GM21367 (cell line): ENCODE data around the gene CACNA2D3.

Experiments used
- ATAC-seq: cut with Tn5 transposase; IDR thresholded peaks from one replicate; pipeline ENCODE4 v1.9.1; 2021; ENCODE audit not compliant: unreplicated experiment

CACNA2D3 gene

DNA sequence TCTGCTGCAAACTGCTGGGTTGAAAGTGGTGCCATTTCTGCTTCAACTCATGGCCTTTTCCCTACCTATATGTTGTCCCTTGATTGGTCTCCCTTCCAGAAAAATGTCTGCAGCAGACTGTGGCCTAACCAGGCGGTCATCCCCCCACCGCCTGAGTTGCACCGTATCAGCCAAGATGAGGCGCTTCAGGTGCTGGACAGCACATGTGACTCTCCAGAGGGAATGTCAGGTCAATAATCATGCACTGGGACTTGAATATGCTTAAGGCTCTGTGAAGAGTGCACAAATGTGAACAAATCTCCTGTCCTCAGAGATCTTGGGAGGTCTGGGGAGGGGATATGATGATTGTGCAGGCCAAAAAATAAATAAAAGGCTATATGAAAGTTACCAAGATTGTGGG is 773.3 kb downstream of the CACNA2D3 start:
- ATAC-seq = no peak

DNA sequence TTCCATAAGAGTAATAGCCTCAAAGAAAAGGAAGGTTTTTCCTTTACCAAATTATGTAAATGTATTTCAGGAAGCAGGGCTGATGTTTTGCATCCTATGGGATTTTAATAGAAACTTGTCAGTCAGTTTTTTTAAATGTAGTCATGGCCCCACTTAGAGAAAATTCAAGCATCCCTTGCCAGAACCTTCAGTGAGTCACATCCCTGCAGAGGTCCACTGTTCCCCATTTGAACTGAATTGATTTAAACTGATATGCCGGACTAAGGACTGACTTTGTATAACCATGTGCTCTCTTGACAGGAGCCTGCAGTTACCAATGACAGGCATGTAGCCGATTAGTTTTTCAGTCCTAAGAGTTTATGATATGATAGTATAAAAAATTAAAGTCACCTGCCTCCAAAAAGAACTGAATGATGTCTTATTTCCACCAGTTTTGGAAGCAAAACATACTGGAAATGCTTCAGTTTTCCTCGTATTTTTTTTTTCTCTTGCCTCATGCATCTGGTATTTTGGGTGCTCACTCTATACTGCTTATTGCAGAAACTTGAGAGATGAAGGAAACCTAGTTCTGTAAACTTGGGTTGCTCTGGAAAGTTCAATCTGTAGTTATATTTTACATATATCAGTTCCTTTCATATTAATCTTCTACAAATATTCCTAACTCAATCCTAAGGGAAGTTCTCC is 774.8 kb downstream of the CACNA2D3 start:
- no peak for ATAC-seq

- no peak for ATAC-seq
Measured at GRCh38 chr3:54899273-54899672, 776.9 kb downstream of the CACNA2D3 start.

DNA sequence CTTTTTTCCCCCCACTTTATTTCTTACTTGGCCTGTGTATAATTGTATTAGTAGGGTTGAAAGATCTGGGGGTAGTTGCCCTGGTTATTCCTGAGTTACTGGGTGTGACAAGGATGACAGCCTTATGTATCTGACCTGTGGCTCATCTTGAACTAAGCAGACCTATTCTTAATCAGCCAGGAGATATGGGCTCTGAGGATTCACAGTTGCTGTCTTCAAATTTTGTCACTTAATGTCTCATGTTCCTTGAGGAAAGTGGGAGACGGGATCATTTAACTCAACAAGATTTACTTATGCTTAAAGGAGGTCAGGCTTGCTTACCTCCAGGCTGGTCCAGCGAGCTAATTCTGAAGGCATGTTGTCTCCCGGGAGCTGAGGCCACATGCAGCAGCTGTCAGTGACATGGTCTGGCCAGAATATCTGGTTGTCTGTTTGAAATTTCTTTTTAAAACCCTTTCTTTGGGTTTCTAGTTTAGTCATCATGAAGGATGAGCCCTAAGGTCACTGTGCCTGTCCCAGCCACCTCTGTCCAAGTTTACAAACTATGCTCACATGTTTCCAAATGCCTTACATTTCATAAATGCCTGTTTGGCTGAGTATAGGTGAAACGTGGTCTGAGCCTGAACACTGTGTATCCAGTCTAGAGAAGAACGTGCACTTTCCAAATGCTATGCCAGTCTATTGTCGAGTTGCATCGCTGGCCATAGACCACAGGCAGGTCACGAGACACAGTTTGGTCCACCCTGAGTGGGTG is 778.7 kb downstream of the CACNA2D3 start:
- ATAC-seq = no peak

DNA sequence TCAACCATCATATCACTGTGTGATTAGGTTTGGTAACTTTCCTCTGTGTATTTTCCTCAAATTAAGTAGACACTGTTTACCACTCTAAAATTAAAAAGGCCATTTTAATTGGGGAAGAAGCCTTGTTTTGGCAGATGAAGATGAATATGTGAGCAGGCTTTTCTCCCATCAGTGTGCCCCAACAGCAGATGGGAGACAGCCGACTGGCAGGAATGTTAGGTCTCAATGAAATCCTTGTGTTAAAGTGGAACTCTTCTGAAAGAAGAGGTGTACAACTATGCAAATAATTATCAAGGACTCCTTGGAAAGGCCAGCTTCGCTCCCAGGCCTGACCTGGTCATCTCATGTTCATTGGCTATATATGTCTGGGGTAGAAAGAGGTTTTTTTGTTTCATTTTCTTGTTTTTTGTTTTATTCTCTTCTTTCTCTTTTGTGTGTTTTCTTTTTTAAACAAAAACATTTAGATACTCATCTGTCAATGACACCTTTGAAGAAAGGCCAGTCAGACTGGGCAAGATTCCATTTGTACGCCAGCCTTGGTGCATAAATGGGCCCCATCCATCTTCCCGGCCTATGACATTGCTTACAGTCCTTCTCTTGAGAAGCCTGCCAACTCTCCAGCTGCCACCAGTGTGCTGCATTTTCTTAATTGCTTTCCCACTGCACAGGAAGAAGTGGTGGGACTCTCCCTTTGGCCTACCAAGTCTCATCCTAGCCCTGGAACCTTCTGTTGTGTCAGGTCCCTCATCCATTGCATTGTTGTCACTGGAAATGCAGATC is 779.7 kb downstream of the CACNA2D3 start:
- ATAC-seq = no peak

GRCh38 chr3:54905261-54905888 is 783.0 kb downstream of the CACNA2D3 start:
- no peak for ATAC-seq

- ATAC-seq = no peak
Measured at GRCh38 chr3:54905920-54906319, 783.6 kb downstream of the CACNA2D3 start.

- ATAC-seq = no peak
Measured at GRCh38 chr3:54906763-54907162, 784.4 kb downstream of the CACNA2D3 start.

- ATAC-seq = no peak
Measured at GRCh38 chr3:54909191-54909590, 786.8 kb downstream of the CACNA2D3 start.

DNA sequence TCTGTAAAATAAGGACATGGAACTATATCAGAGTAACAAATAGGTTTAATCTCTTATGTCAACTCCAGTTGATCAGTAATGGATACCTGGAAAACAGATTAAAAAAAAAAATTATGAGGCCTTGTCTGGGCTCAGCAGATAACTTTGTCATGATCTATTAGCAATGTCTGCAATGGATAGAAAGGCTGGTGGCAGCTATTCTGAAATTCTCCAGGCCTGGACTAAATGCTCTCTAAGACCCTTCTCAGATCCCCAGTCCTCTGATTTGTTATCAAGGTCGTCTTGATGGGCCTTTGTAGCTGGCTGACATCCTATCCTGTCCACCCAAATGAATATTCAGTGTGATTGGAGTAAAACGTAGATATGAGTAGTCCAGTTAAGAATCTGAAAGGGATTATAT is 791.8 kb downstream of the CACNA2D3 start:
- ATAC-seq = no peak

GRCh38 chr3:54915181-54915580 is 792.8 kb downstream of the CACNA2D3 start:
- ATAC-seq = no peak

DNA sequence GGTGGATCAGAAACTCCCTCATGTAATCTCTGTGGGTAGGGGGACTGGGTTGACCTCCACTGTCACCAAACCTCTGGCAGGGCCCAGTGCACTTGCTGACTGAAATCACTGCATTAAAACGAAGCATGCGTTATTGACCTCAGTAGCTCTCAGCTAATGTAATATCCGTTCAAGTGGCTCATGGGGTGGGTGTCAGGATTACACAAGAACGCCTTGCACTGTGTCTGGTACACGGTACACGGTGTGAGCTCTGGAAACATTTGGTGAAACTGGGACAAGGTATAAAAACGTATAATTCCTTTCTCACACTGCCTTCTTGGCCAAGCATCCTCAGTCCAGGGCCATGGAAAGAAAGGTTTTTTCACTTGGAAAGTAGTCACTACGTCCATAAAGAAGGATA is 793.6 kb downstream of the CACNA2D3 start:
- no peak for ATAC-seq

DNA sequence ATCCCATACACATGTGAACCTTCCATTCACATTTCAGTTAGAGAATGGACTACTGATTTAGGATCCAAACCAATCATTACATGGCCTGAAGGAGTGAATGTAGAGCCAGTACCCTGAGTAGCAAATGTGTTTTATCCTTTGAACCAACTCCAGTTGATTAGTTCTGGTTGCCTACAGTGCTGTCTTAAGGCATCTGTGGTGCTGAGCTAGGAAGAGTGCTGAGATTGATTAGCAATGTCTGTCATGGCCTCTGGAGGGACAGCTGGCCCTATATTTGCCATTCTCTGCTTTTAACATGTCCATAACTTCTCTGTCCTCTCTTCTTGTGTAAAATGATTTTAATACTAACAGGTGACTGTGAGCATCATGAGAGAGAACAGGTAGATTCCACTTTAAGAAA is 794.4 kb downstream of the CACNA2D3 start:
- ATAC-seq = no peak

DNA sequence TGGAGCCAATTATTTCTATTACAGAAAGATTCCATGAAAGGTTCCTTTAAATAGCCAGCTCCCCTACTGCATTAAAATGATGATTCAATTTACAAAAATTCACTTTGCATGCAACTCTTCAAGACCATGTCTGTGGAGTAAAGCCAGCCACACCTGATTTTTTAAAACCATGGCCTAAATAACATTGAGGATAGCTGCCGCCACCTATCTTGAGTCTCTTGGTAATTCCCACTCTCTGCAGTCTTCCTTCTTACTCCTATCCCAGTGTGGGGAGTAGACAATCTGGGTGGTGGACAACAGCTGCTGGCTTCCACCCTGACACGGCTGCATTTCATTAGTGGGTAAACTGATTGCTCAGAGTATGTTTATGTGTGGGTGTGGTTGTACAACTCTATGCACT is 794.8 kb downstream of the CACNA2D3 start:
- no peak for ATAC-seq

GRCh38 chr3:54917862-54918261 is 795.5 kb downstream of the CACNA2D3 start:
- no peak for ATAC-seq

DNA sequence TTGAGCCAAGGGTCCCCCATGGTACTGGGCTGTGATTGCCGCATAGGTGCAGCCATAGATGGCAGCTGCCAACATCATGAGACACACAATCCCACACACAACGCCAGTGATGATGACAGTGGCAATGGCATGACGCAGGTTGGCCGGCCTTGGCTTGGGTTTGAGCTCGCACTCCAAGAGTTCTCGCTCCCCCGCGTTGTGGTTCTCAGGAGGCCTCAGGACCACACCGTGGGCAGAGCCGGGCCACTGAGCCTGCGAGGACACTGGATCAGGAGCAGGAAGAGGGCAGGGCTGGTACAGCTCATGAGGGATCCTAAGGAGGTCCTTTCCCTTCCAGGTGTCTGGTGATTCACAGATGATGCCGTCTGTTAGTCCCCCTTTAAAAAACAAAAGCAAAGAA is 796.2 kb downstream of the CACNA2D3 start:
- ATAC-seq = no peak

DNA sequence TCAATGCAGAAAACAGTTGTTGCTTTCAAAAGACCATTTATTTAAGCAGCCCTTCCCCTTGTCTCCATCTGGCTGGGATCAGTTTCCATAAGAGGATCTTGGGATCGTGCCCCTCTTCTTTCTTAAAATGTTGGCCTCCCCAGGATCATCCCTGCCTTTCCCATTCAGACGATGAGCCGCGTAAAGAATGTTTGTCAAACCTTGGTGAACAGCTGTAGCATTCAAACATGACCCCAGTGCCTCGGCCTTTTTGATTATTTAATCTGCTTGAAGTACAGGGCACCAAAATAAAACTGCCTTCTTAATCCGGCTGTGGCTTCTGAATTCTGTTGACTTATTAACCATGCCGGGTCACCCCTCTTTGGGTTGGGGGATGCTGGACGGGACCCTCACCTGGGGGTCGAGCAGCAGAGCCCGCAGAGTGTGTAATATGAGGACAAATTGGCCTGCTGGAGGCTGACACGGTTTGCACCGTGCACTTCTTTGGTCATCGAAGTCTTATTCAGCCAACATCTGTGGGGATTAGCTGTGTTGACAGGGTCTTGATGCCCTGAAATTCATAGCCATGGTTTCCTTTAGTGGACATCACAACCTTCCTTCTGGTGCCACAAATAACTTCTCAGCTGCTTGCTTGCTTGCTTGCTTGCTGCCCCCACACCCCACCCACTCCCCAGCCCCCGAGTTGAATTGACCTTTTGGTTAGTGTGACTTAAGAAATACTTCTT is 805.9 kb downstream of the CACNA2D3 start, which contains the start of gene LRTM1:
TSS of gene LRTM1 (minus strand) at position 14 of the 725 bp plus-strand sequence. CDS start 148 bp downstream, outside the sequence.
- no peak for ATAC-seq

DNA sequence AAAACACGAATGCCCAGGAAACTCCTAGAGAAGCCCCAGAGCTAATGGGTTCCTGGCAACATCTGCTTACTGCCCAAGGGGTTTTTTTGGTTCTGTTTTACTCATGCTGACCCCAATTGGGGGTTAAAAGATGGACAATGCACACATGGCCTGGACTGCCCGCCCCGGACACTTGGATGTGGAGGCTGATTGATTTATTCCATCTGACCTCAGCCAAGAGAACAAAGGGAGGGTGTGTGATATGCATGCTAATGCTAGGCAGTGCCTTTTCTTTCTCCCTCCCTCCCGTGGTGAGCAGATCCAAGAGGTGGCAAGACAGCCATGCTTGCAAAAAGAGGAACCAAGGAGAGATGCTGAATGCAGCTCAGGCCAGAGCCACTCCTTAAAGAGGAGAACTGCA is 808.8 kb downstream of the CACNA2D3 start:
- ATAC-seq = no peak

- ATAC-seq = no peak
Measured at GRCh38 chr3:54932606-54933005, 810.3 kb downstream of the CACNA2D3 start.

GRCh38 chr3:54935869-54936268 is 813.5 kb downstream of the CACNA2D3 start:
- no peak for ATAC-seq

GRCh38 chr3:54936561-54936960 is 814.2 kb downstream of the CACNA2D3 start:
- no peak for ATAC-seq
